Central memory CD8-positive, alpha-beta T cell (primary cell): ENCODE data around the gene COL18A1.

Experiments
- ATAC-seq: fragments of 150-1000 bp; cut with Tn5 transposase; replicated peaks from 2 replicates; pipeline ENCODE4 v1.10.0; 2022; ENCODE audit warnings: mild to moderate bottlenecking, moderate FRiP score, moderate number of reproducible peaks; ENCODE audit not compliant: poor library complexity, severe bottlenecking; ENCODE audit errors: extremely low read depth
- DNase-seq, 2 donors: peaks; one replicate each; pipeline ENCODE4 v3.0.0; 2021; ENCODE audit warnings: low spot score in 2 of 2
- H3K27ac Mint-ChIP-seq: one replicate; pipeline ENCODE4 v1.8.0; 2022; ENCODE audit warnings: low read depth, mild to moderate bottlenecking, moderate library complexity, mixed read lengths
- H3K27me3 Mint-ChIP-seq: one replicate; pipeline ENCODE4 v1.8.0; 2022; ENCODE audit warnings: mixed read lengths
- H3K36me3 Mint-ChIP-seq: one replicate; pipeline ENCODE4 v1.8.0; 2022; ENCODE audit warnings: mild to moderate bottlenecking, moderate library complexity, mixed read lengths; ENCODE audit not compliant: insufficient read depth
- H3K4me1 Mint-ChIP-seq: one replicate; pipeline ENCODE4 v1.8.0; 2022; ENCODE audit warnings: mixed read lengths
- H3K4me3 Mint-ChIP-seq: one replicate; pipeline ENCODE4 v1.8.0; 2022; ENCODE audit warnings: mild to moderate bottlenecking, moderate library complexity, mixed read lengths
- H3K9me3 Mint-ChIP-seq: one replicate; pipeline ENCODE4 v1.8.0; 2022; ENCODE audit warnings: mixed read lengths

Gene COL18A1

DNA sequence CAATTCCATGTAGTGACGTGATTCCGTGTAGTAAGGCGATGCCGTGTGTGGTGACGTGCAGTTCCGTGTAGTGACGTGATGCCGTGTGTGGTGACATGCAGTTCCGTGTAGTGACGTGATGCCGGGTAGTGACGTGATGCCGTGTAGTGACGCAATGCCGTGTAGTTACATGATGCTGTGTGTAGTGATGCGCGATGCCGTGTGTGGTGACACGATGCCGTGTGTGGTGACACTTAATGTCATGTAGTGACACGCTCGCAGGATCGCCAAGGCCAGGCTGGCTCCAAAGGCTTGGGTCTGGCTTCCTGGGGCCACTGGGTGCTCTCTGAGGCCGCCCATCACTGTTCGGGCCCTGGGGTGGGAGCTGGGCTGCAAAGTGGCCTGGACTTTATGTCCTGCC lies 14.2 kb downstream of the COL18A1 start:
- no peaks in the 10 kb centered on the region for H3K9me3 Mint-ChIP-seq
- DNase-seq (no peak), ATAC-seq (no peak)
- no peaks in the 10 kb centered on the region for H3K36me3 Mint-ChIP-seq
- H3K4me1 Mint-ChIP-seq: no peaks in the 10 kb centered on the region
- H3K27me3 Mint-ChIP-seq: peaks cover 20% of the 10 kb centered on the region
- no peak overlapping the region for H3K4me3 Mint-ChIP-seq
- H3K27ac Mint-ChIP-seq: no peak overlapping the region

DNA sequence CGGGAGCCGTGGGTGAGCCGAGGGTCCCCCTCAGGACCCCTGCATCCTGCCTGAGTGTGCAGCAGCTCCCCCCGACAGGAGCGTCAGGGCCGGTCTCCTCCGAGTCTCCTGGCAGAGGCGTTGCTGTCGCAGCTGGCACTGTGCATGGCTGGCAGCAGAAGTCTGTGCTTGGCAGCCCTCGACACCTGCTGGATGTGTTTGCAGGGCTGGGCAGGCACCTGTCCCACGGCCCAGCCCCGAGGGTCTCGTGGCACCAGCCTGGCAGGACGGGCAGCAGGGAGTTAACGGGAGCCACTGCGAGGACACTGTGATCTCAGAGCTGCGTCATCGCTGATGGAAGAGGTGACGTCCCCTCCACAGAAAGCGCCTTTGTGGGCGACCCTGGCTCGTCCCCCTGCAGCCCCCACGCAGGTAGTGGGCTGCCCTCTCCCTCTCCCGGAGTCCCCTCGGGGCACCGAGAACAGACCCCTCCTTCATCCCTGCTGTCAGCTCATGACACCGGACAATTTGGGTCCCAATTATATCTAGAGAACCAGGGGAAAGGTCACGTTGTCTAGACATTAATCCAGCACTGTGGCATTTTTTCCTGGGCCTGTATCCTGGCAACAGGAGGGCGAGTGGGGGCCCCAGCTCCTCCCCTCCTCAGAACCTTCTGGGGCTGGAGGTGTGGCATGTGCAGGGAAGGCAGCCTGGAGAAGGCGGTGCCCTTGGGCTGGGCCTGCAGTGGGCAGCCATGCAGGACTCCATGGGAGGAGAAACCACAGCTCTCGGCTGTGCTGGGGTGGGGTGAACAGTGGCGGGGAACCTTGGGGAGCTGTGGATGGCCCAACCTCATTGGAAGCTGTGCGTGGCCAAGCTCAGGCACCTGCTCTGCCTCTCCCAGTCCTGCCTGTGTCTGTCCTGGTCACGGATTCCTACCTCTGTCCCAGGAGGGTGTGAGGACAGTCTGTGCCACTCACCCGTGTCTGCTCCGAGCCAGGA lies 15.4 kb downstream of the COL18A1 start:
- H3K9me3 Mint-ChIP-seq: no peaks in the 10 kb centered on the region
- H3K4me3 Mint-ChIP-seq: no peak overlapping the region
- H3K27me3 Mint-ChIP-seq: peaks cover 10% of the 10 kb centered on the region
- H3K27ac Mint-ChIP-seq: no peak overlapping the region
- no peak for DNase-seq
- no peaks in the 10 kb centered on the region for H3K36me3 Mint-ChIP-seq
- no peaks in the 10 kb centered on the region for H3K4me1 Mint-ChIP-seq
- no peak for ATAC-seq

DNA sequence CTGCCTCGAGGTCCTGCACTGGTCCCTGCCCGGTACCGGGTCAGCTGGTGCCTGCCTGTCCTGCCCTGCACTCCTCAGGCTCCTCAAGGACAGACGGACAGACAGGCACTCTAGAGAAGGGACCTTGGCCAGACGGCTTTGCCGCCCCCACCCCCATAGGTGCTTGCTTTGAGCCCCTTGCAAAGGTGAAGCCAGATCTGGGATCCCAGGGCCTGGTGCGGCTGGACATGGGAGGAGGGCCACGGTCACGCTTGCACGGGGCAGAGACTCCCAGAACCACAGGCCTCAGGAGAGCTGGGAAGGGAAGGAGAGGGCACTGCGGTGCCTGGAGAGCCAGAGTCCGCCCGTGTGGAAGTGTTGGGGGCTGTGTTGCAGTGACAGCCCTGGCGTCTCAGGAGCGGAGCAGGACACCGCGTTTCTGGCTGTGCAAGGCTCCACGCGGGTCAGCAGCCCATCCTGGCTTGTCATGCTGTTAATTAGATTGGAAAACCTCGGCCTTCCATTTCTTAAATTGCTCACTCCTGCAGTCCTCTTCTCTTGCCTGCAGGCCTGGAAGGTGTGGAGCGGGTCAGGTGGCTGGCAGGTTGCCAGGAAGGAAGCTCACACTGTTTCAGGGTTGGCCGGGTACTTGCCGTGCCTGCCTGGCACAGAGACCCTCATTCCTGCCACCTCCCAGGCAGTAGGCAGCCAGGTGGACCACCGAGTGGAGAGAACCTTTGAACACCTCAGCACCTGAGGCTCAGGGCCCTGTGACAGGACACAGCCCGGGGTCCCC lies 16.3 kb downstream of the COL18A1 start:
- DNase-seq: no peak
- H3K27me3 Mint-ChIP-seq: peaks cover 10% of the 10 kb centered on the region
- H3K36me3 Mint-ChIP-seq: no peaks in the 10 kb centered on the region
- no peak overlapping the region for H3K4me3 Mint-ChIP-seq
- ATAC-seq: no peak
- no peak overlapping the region for H3K27ac Mint-ChIP-seq
- no peaks in the 10 kb centered on the region for H3K9me3 Mint-ChIP-seq
- H3K4me1 Mint-ChIP-seq: no peaks in the 10 kb centered on the region

DNA sequence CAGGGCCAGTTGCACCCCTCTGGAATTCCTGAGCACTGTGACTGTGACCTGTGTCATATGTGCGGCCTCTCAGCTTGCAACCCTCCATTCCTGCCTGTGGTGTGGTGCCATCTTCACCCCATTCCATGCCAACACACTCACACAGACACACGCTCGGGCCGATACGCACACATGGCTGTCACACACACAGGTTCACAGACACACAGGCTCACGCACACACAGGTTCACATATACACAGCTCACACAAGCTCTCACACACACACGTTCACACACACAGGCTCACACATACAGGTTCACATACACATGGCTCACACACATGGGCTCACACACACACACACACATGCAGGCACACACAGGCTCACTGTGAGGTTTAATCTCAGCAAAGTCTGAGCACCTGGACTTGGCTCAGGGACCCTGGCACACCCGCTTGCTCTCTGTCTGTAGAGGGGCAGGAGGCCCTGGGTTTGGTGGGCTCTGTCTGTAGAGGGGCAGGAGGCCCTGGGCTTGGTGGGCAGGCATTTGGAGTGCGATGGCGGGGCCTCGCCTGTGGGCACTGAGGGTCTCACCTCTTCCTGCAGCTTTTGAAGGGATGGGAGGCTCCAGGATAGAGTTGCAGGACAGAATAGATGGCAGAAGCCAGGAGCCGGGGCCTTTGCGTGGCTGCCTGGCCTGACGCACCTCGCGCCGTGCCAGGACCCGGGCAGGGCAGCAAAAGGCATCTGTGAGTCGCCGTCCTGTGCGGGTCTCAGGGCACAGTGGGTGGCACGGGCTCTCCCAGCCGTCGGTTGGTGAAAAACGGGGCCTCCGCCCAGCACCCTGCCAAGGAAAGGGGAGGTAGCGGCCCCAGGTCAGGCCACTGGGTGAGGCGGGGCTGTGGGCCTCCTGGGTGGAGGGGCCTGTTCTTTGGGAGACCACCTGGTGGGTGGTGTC lies 17.1 kb downstream of the COL18A1 start:
- Mint-ChIP-seq H3K27ac (no peak overlapping the region), H3K9me3 (no peaks in the 10 kb centered on the region), H3K36me3 (no peaks in the 10 kb centered on the region), H3K4me3 (no peak overlapping the region), H3K27me3 (peaks cover 2% of the 10 kb centered on the region), H3K4me1 (no peaks in the 10 kb centered on the region)
- no peak for DNase-seq
- ATAC-seq: no peak

DNA sequence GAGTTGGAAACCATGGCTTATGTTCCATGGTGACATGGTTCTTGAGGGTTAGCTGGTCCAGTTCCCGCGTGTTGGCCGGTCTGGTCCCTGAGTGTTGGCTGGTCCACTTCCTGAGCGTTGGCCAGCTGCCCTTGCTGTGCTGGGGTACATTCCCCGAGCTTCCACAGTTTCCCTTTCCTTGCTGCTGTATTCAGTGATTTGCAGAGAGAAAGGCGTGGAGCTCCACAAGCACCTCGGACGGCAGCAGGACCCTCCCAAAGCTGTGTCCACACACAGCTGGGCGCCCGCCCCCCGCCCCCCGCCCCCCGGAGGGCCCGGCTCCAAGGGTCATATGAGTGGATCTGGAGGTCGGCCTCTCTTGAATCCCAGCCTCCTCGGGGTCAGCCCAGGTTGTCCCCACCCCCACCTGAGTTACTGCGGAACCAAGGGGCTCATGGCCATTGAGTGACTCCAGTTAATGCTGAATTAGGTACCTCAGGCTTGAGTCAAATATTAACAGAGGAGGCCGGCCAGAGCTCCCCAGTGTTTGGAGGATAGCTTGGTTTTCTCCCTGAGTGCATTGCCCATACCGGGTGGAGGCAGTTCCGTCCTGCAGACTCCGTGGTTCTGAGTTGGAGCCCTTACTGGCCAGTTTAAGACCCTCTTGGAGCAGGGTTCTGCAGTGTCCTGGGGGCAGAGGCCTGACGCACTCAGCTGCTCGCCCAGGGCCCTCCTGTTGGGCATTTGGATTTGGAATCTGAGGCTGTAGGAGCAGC lies 18.4 kb downstream of the COL18A1 start:
- DNase-seq (no peak), ATAC-seq (no peak)
- Mint-ChIP-seq H3K4me1 (no peaks in the 10 kb centered on the region), H3K9me3 (no peaks in the 10 kb centered on the region), H3K36me3 (no peaks in the 10 kb centered on the region), H3K27me3 (no peaks in the 10 kb centered on the region), H3K27ac (no peak overlapping the region), H3K4me3 (no peak overlapping the region)

DNA sequence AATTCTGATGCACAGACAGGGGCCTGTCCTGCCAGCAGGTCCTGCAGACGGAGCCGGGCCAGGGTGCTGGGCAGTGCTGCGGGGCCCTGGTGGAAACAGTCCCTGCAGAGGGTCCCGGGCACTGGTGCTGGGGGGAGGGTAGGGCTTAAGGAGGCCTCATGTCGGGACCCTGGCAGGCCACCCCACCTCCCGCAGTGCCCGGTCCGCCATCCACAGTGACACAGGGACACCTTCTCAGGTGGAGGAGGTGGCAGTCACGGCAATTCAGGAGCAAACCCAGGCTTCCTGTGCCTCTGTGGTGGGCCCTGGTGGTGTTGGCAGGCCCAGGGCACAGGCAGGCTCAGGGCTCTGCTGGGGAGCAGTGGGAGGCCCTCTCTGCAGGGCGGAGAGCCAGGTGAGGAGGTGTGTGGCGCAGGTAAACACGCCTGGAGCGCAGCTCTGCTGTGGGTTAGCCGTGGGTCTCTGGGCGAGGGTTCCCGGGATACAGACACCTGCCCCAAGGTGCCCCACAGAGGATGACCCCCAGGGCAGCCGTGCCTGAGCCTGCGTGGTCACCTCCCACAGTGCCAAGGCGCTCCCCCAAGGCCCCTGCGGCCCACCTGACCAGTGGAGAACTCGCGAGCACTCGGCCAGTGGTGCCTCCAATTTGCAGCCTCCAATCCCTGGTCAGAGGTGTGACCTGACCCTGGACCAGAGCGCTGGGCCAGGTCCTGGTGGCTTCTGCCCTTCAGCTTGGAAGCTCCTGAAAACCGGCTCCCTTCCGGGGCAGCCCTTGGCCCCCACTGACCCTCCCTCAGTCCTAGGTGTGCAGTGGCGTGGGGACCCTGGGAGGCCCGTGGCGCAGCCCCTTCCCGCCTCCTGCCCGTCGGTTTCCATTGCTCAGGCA lies 19.2 kb downstream of the COL18A1 start:
- no peak for DNase-seq
- no peaks in the 10 kb centered on the region for H3K4me1 Mint-ChIP-seq
- H3K27me3 Mint-ChIP-seq: no peaks in the 10 kb centered on the region
- no peak overlapping the region for H3K4me3 Mint-ChIP-seq
- no peaks in the 10 kb centered on the region for H3K36me3 Mint-ChIP-seq
- ATAC-seq: no peak
- H3K9me3 Mint-ChIP-seq: no peaks in the 10 kb centered on the region
- H3K27ac Mint-ChIP-seq: no peak overlapping the region

DNA sequence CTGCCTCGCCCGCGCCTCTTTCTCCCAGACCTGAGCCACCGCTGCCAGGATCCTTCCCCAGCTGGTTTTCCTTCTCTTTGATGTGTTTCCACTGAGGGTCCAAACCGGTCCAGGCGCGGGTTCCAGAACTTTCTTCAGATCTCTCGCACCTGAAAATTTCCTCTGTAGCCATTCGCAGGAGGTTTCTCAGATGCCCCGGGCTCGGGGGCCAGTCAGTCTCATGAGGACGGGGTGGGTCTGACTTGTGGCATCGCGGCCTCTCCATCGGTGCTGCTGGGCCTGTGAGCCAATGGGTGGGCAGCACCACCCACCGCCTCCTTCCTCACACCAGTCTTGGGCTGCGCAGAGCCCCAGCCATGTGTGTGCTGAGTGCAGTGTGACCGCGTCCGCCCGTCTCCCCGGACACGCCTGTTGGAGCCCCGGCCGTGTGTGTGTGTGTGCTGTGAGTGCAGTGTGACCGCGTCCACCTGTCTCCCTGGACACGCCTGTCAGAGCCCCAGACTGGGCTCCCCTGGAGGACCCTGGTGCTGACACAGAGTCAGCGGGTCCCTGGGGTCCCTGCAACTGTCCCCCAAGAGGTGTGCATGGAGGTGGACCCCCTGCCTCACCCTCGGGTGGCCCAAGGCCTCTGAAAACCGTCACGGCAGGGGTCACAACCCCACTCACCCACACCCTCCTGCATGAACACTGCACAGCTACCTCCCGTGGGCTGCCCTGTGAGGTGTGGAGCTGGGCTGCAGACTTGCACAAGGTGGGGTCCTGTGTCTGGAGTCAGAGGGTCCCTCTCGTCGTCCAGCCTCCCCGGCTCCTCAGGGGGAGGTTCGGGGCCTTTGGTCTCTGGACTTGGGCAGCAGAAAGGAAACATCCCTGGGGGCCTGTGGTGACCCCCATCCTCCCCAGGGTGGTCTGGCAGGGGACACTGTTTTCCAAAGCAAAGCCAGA lies 20.2 kb downstream of the COL18A1 start:
- no peaks in the 10 kb centered on the region for H3K4me1 Mint-ChIP-seq
- no peak for DNase-seq
- H3K9me3 Mint-ChIP-seq: no peaks in the 10 kb centered on the region
- no peak for ATAC-seq
- no peaks in the 10 kb centered on the region for H3K36me3 Mint-ChIP-seq
- peaks cover 8% of the 10 kb centered on the region for H3K27me3 Mint-ChIP-seq
- H3K27ac Mint-ChIP-seq: no peak overlapping the region
- no peak overlapping the region for H3K4me3 Mint-ChIP-seq

DNA sequence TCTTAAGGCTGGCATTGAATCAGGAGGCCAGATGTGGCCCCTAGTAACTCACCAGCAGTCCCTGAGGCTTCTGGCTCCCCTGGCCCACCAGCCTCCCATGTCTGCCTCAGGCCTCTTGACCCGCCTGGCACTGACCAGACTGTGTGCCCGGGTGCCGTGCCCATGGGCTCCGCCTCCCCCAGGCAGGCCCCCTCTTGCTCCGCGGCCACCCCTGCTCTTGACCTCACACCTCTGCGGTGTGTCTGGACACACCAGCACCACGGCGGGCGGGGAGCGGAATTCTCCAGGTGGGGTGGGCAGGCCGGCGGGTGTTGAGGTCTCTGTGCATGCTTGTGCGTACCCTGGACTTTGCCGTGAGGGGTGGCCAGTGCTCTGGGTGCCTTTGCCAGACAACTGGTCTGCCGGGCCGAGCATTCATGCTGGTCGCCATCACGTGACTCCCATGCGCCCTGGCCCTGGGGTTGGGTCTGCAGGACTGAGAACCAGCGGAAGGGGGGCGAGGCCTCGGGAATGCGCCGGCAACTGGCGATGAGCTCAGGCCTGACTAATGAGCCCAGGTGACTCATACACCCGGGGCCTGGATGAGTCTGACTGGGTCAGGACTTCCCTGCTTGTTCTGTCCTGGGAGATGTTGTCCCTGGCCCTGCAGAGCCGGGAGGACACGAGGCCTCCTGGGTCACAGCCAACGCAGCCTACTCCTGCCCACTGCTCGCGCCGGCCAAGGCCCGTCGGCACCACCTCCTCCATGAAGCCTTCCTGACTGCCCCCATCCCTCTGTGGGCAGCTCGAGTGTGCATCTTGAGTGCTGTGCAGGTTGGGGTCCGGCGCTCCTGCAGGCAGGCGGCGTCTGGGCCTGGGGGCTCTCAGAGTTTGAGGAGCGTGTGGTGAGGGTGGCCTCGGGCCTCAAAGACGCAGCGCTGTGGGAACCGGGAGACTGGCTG lies 22.6 kb downstream of the COL18A1 start:
- Mint-ChIP-seq H3K9me3 (no peaks in the 10 kb centered on the region), H3K4me1 (no peaks in the 10 kb centered on the region), H3K27ac (no peak overlapping the region), H3K4me3 (no peak overlapping the region), H3K36me3 (no peaks in the 10 kb centered on the region), H3K27me3 (peaks cover 18% of the 10 kb centered on the region)
- ATAC-seq (no peak), DNase-seq (no peak)

DNA sequence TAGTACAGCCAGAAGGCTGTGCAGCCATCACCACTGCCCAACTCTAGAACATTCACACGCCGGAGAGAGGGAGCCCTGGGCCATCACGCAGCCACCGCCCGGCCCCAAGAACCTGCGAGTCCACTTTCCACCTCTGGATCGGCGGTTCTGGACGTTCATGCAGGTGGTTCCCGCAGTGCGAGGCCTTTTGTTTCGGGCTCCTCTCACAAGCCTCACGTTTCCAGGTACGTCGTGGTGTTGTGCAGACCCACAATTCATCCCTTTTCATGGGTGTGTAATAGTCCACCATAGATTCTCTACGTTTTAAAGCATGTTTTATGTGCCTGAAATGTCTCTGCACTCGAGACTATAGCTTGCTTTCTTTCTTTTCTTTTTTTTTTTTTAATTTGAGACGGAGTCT lies 23.6 kb downstream of the COL18A1 start:
- H3K4me3 Mint-ChIP-seq: no peak overlapping the region
- no peak for ATAC-seq
- no peaks in the 10 kb centered on the region for H3K36me3 Mint-ChIP-seq
- no peaks in the 10 kb centered on the region for H3K4me1 Mint-ChIP-seq
- H3K27me3 Mint-ChIP-seq: peaks cover 18% of the 10 kb centered on the region
- no peak for DNase-seq
- H3K27ac Mint-ChIP-seq: no peak overlapping the region
- no peaks in the 10 kb centered on the region for H3K9me3 Mint-ChIP-seq
